CD14-positive monocyte (primary cell): ENCODE data around the gene VIM. TPM values are rescaled to one million over a fixed set of nuclear protein-coding genes. Genes with fewer than 3 reads are reported as not detected.

Experiments
- DNase-seq, 3 donors: peaks; one replicate each; pipeline ENCODE4 v3.0.0-alpha.2; 2011 to 2022
- H2AFZ ChIP-seq: 2 replicates; pipeline ENCODE4 v1.6.0; 2012; ENCODE audit warnings: mild to moderate bottlenecking, low read depth, low read length, inconsistent platforms; ENCODE audit not compliant: insufficient read depth, poor library complexity, severe bottlenecking
- H3K27ac ChIP-seq, 2 donors: 1 replicate in 1 of 2; 2 replicates in 1 of 2; pipeline ENCODE4 v1.5.1; 2012 to 2013; ENCODE audit warnings: low read length in 2 of 2, control low read depth in 1 of 2, inconsistent platforms in 1 of 2, low read depth in 1 of 2, mild to moderate bottlenecking in 1 of 2
- H3K27me3 ChIP-seq, 2 donors: one replicate each; pipeline versions ENCODE4 v1.6.0 to v1.6.1; 2011 to 2013; ENCODE audit warnings: low read length in 2 of 2; ENCODE audit not compliant: control insufficient read depth in 2 of 2, insufficient read depth in 2 of 2
- H3K36me3 ChIP-seq, 2 donors: replicated peaks in 1 of 2; 1 replicate in 1 of 2; 2 replicates in 1 of 2; pipeline versions ENCODE4 v1.5.1 to v1.6.1; 2012 to 2013; ENCODE audit warnings: low read length in 2 of 2, control low read depth in 1 of 2, inconsistent platforms in 1 of 2, mild to moderate bottlenecking in 1 of 2; ENCODE audit not compliant: insufficient read depth in 2 of 2, control insufficient read depth in 1 of 2
- H3K4me1 ChIP-seq, 2 donors: 1 replicate in 1 of 2; 2 replicates in 1 of 2; pipeline versions ENCODE4 v1.5.1 to v1.6.1; 2012 to 2013; ENCODE audit warnings: low read length in 2 of 2, control low read depth in 1 of 2, inconsistent platforms in 1 of 2, mild to moderate bottlenecking in 1 of 2, moderate library complexity in 1 of 2; ENCODE audit not compliant: insufficient read depth in 2 of 2, control insufficient read depth in 1 of 2
- H3K4me2 ChIP-seq: replicated peaks from 2 replicates; pipeline ENCODE3; 2012; ENCODE audit warnings: low read length, moderate library complexity, mild to moderate bottlenecking; ENCODE audit not compliant: poor library complexity, severe bottlenecking; ENCODE audit errors: extremely low read depth
- H3K4me3 ChIP-seq, 3 experiments: fragments of 200-600 bp in 1 of 3; sonication (generic) in 1 of 3; replicated peaks in 1 of 3; 1 replicate in 2 of 3; 2 replicates in 1 of 3; pipeline ENCODE4 v1.5.1; 2011 to 2013; ENCODE audit warnings: low read length in 3 of 3, mild to moderate bottlenecking in 3 of 3, control low read depth in 2 of 3, low read depth in 2 of 3, inconsistent platforms in 1 of 3, moderate library complexity in 1 of 3
- H3K79me2 ChIP-seq: 2 replicates; pipeline ENCODE4 v1.6.0; 2012; ENCODE audit warnings: mild to moderate bottlenecking, control low read depth, inconsistent platforms, low read length, moderate library complexity; ENCODE audit not compliant: insufficient read depth
- H3K9ac ChIP-seq: 2 replicates; pipeline ENCODE4 v1.6.0; 2017; ENCODE audit warnings: low read length, mild to moderate bottlenecking; ENCODE audit not compliant: insufficient read depth, poor library complexity, severe bottlenecking
- H3K9me3 ChIP-seq, 2 donors: replicated peaks in 1 of 2; 1 replicate in 1 of 2; 2 replicates in 1 of 2; pipeline versions ENCODE4 v1.5.1 to v1.6.1; 2012 to 2013; ENCODE audit warnings: low read length in 2 of 2, control low read depth in 1 of 2; ENCODE audit not compliant: control insufficient read depth in 1 of 2, insufficient read depth in 1 of 2
- H4K20me1 ChIP-seq: 2 replicates; pipeline ENCODE4 v1.6.0; 2012; ENCODE audit warnings: mild to moderate bottlenecking, low read length, control low read depth, moderate library complexity; ENCODE audit not compliant: insufficient read depth
- H3K27ac Mint-ChIP-seq, 7 donors: one replicate each; pipeline ENCODE4 v1.8.0; 2020; ENCODE audit warnings: mild to moderate bottlenecking in 7 of 7, mixed read lengths in 7 of 7, moderate library complexity in 6 of 7, inconsistent platforms in 2 of 7
- H3K27me3 Mint-ChIP-seq, 3 donors: one replicate each; pipeline ENCODE4 v1.8.0; 2021 to 2022; ENCODE audit warnings: low read depth in 3 of 3, mild to moderate bottlenecking in 3 of 3, mixed read lengths in 3 of 3, moderate library complexity in 3 of 3, inconsistent platforms in 1 of 3
- H3K36me3 Mint-ChIP-seq, 2 donors: one replicate each; pipeline ENCODE4 v1.8.0; 2020; ENCODE audit warnings: mixed read lengths in 2 of 2, inconsistent platforms in 1 of 2, mild to moderate bottlenecking in 1 of 2
- H3K4me1 Mint-ChIP-seq: one replicate; pipeline ENCODE4 v1.8.0; 2020; ENCODE audit warnings: mild to moderate bottlenecking, mixed read lengths
- H3K4me3 Mint-ChIP-seq, 2 donors: one replicate each; pipeline ENCODE4 v1.8.0; 2020; ENCODE audit warnings: mild to moderate bottlenecking in 2 of 2, mixed read lengths in 2 of 2, moderate library complexity in 1 of 2
- H3K9me3 Mint-ChIP-seq, 7 donors: one replicate each; pipeline ENCODE4 v1.8.0; 2020 to 2022; ENCODE audit warnings: mixed read lengths in 7 of 7, mild to moderate bottlenecking in 6 of 7, moderate library complexity in 6 of 7, inconsistent platforms in 2 of 7
- WGBS: methylation state at CpG from one replicate; pipeline ENCODE4 v1.1.5; 2013; ENCODE audit warnings: missing lambda C conversion rate; ENCODE audit not compliant: insufficient coverage; 5-methylcytosine and 5-hydroxymethylcytosine counted together
- intact Hi-C, 2 donors: fragments of 100-400 bp; cut with micrococcal nuclease; formaldehyde crosslinking; loops; one replicate each; pipeline versions ENCODE4 v1.15.0 to v1.15.1; 2023
- polyA plus RNA-seq, 3 donors: library from polyadenylated mRNA; depleted of rRNA in 1 of 3; unstranded in 2 of 3; stranded (reverse) in 1 of 3; fragments of 300-500 nt in 2 of 3; fragments of >200 nt in 1 of 3; fragmentation: Illumina TruSeq in 2 of 3; gene quantifications; 1 replicate in 2 of 3; 2 replicates in 1 of 3; pipeline ENCODE4 v1.2.3, GENCODE V29; 2012 to 2021
- TF ChIP-seq, protein P1 (sequence below): fragments of 200-600 bp; IDR thresholded peaks from one replicate; pipeline ENCODE4 v1.8.0; 2022; ENCODE audit warnings: antibody characterized with exemption, mild to moderate bottlenecking

VIM gene
- polyA plus RNA-seq, 3 donors = 697 to 4,055 (median 932) TPM

DNA sequence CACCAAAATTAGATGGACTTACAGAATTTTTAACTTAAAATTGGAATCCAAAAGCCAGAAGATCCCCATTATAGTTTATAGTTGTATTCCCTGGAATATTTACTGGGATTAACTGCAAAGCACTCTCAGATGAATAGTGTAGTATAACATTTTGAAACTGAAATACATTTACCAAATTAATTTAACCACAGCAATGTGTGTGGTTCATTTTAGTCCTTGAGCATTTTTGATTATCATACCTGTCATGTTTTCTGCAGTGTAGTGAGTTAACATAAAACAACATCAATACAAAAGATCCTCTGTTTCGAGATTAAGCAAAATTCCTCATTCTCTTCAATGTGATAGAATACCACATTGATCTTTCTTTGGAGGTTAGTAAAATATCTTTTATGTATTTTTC, 3.7 kb downstream of the VIM start:
- Histone ChIP-seq H2AFZ (no peak overlapping the region), H3K4me1 (peaks cover 30 to 56% of the 10 kb centered on the region in 2 donors), H3K27ac (peak overlapping the region in 1 of 2 donors; percentile 100), H3K79me2 (peaks cover 64% of the 10 kb centered on the region), H3K27me3 (no peaks in the 10 kb centered on the region), H3K36me3 (peaks cover 60 to 61% of the 10 kb centered on the region in 2 donors), H3K4me2 (peak overlapping the region; percentile 88), H4K20me1 (peaks cover 77% of the 10 kb centered on the region), H3K9me3 (no peaks in the 10 kb centered on the region), H3K4me3 (peak overlapping the region in 2 of 3 experiments; percentile 77 to 97), H3K9ac (peak overlapping the region; percentile 100)
- Mint-ChIP-seq H3K36me3 (peaks cover 61 to 73% of the 10 kb centered on the region in 2 donors), H3K4me1 (peaks cover 41% of the 10 kb centered on the region), H3K4me3 (peak overlapping the region; percentile 96 to 99), H3K27me3 (peaks cover 0 to 19% (median 2%) of the 10 kb centered on the region in 3 donors), H3K9me3 (peaks cover 0 to 15% (median 2%) of the 10 kb centered on the region in 7 donors), H3K27ac (peak overlapping the region; percentile 25 to 100 (median 99))
- TF ChIP-seq, protein P1, sequence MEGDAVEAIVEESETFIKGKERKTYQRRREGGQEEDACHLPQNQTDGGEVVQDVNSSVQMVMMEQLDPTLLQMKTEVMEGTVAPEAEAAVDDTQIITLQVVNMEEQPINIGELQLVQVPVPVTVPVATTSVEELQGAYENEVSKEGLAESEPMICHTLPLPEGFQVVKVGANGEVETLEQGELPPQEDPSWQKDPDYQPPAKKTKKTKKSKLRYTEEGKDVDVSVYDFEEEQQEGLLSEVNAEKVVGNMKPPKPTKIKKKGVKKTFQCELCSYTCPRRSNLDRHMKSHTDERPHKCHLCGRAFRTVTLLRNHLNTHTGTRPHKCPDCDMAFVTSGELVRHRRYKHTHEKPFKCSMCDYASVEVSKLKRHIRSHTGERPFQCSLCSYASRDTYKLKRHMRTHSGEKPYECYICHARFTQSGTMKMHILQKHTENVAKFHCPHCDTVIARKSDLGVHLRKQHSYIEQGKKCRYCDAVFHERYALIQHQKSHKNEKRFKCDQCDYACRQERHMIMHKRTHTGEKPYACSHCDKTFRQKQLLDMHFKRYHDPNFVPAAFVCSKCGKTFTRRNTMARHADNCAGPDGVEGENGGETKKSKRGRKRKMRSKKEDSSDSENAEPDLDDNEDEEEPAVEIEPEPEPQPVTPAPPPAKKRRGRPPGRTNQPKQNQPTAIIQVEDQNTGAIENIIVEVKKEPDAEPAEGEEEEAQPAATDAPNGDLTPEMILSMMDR = no peak
- no peak for DNase-seq
- intact Hi-C loops = loop anchor here in 1 of 2 donors (10.0 kb wide), 1 partner anchor 327 kb away; no protein-coding TSS in a partner anchor
- WGBS = no CpG with 5 or more reads among the region's 1 CpG

DNA sequence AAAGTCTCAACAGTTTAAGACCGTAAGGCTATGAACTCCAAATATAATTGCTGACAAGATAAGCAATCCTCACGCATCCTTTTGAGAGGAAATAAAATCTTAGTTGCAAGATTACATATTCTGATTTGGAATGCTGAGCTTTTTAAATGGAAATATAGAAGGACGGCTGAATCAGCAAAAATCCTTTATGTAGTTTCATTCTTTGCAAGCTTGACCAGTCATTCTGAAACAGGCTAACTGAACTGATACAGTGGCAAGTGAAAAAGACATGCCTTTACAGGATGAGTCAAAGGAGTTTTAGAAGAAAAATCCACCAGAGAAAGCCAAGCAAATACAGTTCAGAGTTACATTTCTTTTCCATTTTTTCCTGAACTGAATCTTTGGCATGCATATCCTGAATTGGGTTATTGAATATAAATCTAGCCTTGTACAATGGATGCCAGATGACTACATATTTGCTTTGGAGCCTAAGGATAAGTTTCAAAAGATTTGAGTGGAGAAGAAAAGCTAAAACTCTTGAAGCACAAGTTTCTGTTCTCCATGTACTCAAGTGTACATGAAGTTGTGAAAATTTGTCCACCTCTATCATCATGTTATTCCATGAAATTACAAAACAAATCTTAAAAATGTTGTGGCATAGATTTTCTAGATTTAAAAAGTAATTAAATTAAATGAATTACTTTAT, 4.4 kb downstream of the VIM start:
- Histone ChIP-seq H3K27me3 (no peaks in the 10 kb centered on the region), H3K4me1 (peaks cover 25 to 49% of the 10 kb centered on the region in 2 donors), H4K20me1 (peaks cover 84% of the 10 kb centered on the region), H3K4me3 (peak overlapping the region in 2 of 3 experiments; percentile 77 to 97), H3K36me3 (peaks cover 67% of the 10 kb centered on the region in 2 donors), H2AFZ (no peak overlapping the region), H3K27ac (peak overlapping the region in 1 of 2 donors; percentile 100), H3K79me2 (peaks cover 57% of the 10 kb centered on the region), H3K4me2 (peak overlapping the region; percentile 88), H3K9ac (peak overlapping the region; percentile 100), H3K9me3 (no peaks in the 10 kb centered on the region)
- Mint-ChIP-seq H3K4me3 (peak overlapping the region; percentile 55 to 99), H3K4me1 (peaks cover 37% of the 10 kb centered on the region), H3K36me3 (peaks cover 67 to 80% of the 10 kb centered on the region in 2 donors), H3K27me3 (peaks cover 0 to 19% (median 2%) of the 10 kb centered on the region in 3 donors), H3K27ac (peak overlapping the region; percentile 70 to 100 (median 99)), H3K9me3 (peaks cover 0 to 15% (median 2%) of the 10 kb centered on the region in 7 donors)
- no peak for DNase-seq
- TF ChIP-seq, protein P1 = no peak
- WGBS = 83% methylated on average over 1 of the region's 3 CpGs
- intact Hi-C loops = loop anchor here in 1 of 2 donors (10.0 kb wide), 1 partner anchor 328 kb away; no protein-coding TSS in a partner anchor
